ACHN (cell line): ENCODE results near the gene IYD.

Source experiments
- DNase-seq: peaks from one replicate; pipeline ENCODE4 v3.0.0-alpha.2; 2015
- in situ Hi-C: cut with HindIII; loops from 2 replicates; pipeline ENCODE4 v1.10.0; 2017; ENCODE audit warnings: low sequenced_read_pairs, low pct_ligation_motif_present, low pct_unique_long_range_greater_than_20kb

The IYD gene

GRCh38 chr6:150452428-150453243, 83.8 kb downstream of the IYD start:
- in situ Hi-C loops, result no loop called here
- no peak for DNase-seq

DNA sequence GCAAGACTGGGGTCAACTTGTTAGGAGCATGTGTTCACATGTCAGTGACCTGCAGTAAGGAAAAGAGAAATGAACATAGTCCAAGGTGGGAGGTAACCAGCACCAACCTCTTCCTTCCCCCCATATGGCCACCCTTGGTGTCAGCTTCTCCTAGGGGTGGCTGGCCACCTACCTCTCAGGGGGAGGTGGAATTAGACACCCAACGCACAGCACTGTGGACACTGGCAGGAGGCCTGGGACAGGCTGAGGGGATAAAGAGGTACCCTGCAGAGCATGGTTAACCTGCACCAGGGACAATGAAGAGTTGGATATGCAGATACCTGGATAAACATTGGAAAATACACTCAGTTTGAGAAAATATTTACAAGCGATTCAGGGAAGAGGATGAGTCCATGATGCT, 84.5 kb downstream of the IYD start:
- in situ Hi-C loops, result no loop called here
- DNase-seq, result no peak
